Measurements from ENCODE around the gene PTOV1. TPM values are rescaled to one million over a fixed set of nuclear protein-coding genes. Genes with fewer than 3 reads are reported as not detected.

Gene PTOV1
- total RNA-seq, 1 donor from 2014 or later: 231 TPM

DNA sequence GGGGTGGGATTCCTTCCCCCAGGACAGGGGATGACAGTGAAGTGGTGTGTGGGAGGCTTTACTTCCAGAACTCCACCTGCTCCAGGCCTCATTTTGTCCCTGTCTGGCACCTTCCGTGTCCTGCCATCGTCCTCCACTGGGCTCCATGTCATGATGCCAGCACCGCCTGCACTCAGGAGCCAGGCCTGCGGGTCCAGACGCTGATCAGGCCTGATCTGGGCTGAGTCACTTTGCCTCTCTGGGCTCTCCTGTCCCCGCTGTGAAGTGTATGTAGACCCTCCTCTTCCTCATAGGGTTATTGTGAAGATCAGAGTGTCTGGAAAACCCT is 47.5 kb upstream of the PTOV1 start:
- peaks cover 11% of the 10 kb centered on the region for H3K4me1 Mint-ChIP-seq (ENCODE audit: unreplicated experiment)
- H3K27ac Mint-ChIP-seq (ENCODE audit: unreplicated experiment): peak overlapping the region; percentile 4
- no peak for DNase-seq (ENCODE audit: low spot score)
- TF ChIP-seq, protein P1, sequence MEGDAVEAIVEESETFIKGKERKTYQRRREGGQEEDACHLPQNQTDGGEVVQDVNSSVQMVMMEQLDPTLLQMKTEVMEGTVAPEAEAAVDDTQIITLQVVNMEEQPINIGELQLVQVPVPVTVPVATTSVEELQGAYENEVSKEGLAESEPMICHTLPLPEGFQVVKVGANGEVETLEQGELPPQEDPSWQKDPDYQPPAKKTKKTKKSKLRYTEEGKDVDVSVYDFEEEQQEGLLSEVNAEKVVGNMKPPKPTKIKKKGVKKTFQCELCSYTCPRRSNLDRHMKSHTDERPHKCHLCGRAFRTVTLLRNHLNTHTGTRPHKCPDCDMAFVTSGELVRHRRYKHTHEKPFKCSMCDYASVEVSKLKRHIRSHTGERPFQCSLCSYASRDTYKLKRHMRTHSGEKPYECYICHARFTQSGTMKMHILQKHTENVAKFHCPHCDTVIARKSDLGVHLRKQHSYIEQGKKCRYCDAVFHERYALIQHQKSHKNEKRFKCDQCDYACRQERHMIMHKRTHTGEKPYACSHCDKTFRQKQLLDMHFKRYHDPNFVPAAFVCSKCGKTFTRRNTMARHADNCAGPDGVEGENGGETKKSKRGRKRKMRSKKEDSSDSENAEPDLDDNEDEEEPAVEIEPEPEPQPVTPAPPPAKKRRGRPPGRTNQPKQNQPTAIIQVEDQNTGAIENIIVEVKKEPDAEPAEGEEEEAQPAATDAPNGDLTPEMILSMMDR (IDR thresholded peaks at IDR 0.05; ENCODE audit: unreplicated experiment): no peak
- H3K9me3 Mint-ChIP-seq (ENCODE audit: unreplicated experiment): no peaks in the 10 kb centered on the region
- peaks cover 33% of the 10 kb centered on the region for H3K36me3 Mint-ChIP-seq (ENCODE audit: low read depth, unreplicated experiment)
- H3K4me3 Mint-ChIP-seq (ENCODE audit: unreplicated experiment): peak overlapping the region; percentile 44
- H3K27me3 Mint-ChIP-seq (ENCODE audit: unreplicated experiment): peaks cover 23% of the 10 kb centered on the region

DNA sequence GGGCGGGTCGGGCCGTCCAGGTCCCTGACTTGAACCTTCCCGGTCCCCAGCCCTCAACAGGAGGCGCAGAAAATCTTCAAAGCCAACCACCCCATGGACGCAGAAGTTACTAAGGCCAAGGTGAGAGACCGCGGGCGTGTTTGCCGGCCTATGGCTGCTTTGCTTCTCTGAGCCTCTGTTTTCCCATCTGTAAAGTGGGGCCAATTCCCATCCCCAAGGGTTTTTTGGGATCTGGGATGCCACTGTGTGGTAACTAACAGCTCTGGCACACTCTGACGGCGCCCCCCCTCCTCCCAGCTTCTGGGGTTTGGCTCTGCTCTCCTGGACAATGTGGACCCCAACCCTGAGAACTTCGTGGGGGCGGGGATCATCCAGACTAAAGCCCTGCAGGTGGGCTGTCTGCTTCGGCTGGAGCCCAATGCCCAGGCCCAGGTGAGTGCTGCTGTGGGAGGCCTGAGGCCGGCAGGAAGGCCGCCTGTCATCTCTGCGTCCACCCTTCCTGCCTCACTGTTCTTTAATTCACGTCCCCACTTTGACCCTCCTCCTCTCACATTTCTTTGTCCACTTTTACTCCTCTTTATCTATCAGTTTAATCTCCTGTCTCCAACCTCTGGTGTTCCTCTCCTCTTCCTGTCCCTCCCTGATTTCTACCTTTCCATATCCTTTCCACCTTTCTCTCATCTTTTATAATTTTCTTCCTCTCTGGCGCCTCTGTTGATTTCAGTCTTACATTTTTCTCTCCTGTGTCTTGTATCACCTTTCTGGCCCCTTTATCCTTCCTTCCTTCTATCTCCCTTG is 44.9 kb upstream of the PTOV1 start:
- Mint-ChIP-seq H3K4me3 (ENCODE audit: unreplicated experiment) (peak overlapping the region; percentile 76), H3K9me3 (ENCODE audit: unreplicated experiment) (no peaks in the 10 kb centered on the region), H3K36me3 (ENCODE audit: low read depth, unreplicated experiment) (peaks cover 26% of the 10 kb centered on the region), H3K27ac (ENCODE audit: unreplicated experiment) (peak overlapping the region; percentile 74), H3K4me1 (ENCODE audit: unreplicated experiment) (peaks cover 16% of the 10 kb centered on the region), H3K27me3 (ENCODE audit: unreplicated experiment) (peaks cover 21% of the 10 kb centered on the region)
- TF ChIP-seq, protein P1 (IDR thresholded peaks at IDR 0.05; ENCODE audit: unreplicated experiment): no peak
- DNase-seq (ENCODE audit: low spot score): no peak

DNA sequence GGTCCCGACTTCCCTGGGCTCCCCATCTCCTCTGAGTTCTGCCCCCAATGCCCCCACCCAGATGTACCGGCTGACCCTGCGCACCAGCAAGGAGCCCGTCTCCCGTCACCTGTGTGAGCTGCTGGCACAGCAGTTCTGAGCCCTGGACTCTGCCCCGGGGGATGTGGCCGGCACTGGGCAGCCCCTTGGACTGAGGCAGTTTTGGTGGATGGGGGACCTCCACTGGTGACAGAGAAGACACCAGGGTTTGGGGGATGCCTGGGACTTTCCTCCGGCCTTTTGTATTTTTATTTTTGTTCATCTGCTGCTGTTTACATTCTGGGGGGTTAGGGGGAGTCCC is 44.4 kb upstream of the PTOV1 start:
- Mint-ChIP-seq H3K9me3 (ENCODE audit: unreplicated experiment) (no peaks in the 10 kb centered on the region), H3K27ac (ENCODE audit: unreplicated experiment) (peak overlapping the region; percentile 74), H3K4me1 (ENCODE audit: unreplicated experiment) (peaks cover 16% of the 10 kb centered on the region), H3K4me3 (ENCODE audit: unreplicated experiment) (peak overlapping the region; percentile 76), H3K27me3 (ENCODE audit: unreplicated experiment) (peaks cover 21% of the 10 kb centered on the region), H3K36me3 (ENCODE audit: low read depth, unreplicated experiment) (peaks cover 26% of the 10 kb centered on the region)
- DNase-seq (ENCODE audit: low spot score): no peak
- TF ChIP-seq, protein P1 (IDR thresholded peaks at IDR 0.05; ENCODE audit: unreplicated experiment): no peak

DNA sequence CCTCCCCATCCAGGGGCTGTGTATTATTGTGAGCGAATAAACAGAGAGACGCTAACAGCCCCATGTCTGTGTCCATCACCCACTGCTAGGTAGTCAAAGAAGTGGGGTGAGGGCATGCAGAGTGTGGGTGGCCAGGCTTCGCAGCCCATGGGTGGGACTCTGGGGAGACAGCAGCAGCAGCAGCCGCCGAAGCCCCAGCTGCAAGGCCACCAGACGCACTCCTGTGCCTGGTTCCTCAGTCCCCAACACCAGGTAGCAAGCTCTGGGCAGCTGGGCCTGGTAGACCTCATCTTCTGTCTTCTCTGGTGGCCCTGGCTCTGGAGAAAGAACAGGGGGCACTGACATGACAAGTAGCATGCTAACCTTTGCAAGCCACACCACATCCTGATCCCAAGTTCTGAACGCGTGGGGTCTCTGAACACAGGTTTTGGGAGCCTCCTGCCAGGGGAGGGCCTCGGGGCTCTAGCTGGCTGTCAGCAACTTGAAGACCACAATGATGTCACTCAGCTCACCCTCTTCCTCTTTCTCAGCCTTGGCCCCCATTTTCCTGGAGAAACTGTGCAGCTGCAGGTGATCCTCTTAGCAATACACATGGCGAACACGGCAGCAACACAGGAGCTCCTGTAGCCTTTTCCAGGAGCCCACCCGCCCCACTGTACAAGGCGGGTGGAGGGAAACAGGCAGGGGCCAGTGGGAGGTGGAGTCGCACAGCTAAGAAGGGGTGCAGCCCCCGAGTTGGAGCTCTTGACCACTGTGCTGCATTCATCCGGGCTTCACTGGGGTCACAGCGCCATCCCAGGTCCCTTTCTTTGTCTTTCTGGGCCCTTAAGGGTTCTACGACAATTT is 43.7 kb upstream of the PTOV1 start:
- DNase-seq (ENCODE audit: low spot score): no peak
- Mint-ChIP-seq H3K27me3 (ENCODE audit: unreplicated experiment) (peaks cover 27% of the 10 kb centered on the region), H3K36me3 (ENCODE audit: low read depth, unreplicated experiment) (peaks cover 23% of the 10 kb centered on the region), H3K27ac (ENCODE audit: unreplicated experiment) (peak overlapping the region; percentile 20), H3K4me3 (ENCODE audit: unreplicated experiment) (peak overlapping the region; percentile 56), H3K9me3 (ENCODE audit: unreplicated experiment) (no peaks in the 10 kb centered on the region), H3K4me1 (ENCODE audit: unreplicated experiment) (peaks cover 18% of the 10 kb centered on the region)
- TF ChIP-seq, protein P1 (IDR thresholded peaks at IDR 0.05; ENCODE audit: unreplicated experiment): no peak

Data from endothelial cell (in vitro differentiated cells).